H9 (cell line): ENCODE measurements around the gene ARHGAP24. TPM values are rescaled to one million over a fixed set of nuclear protein-coding genes. Genes with fewer than 3 reads are reported as not detected.

Experiments
- DNase-seq: peaks from one replicate; pipeline ENCODE4 v3.0.0-alpha.2; 2017
- H2AFZ ChIP-seq: one replicate; pipeline ENCODE4 v1.6.1; 2013; ENCODE audit warnings: mild to moderate bottlenecking, low read length, control low read depth, moderate library complexity
- H2AK5ac ChIP-seq: 2 replicates; pipeline ENCODE4 v1.6.1; 2013; ENCODE audit warnings: low read length, control low read depth, mixed read lengths; ENCODE audit not compliant: insufficient read length
- H2BK120ac ChIP-seq: one replicate; pipeline ENCODE4 v1.6.1; 2013; ENCODE audit warnings: low read depth, mild to moderate bottlenecking, low read length, control low read depth, inconsistent platforms; ENCODE audit not compliant: poor library complexity, severe bottlenecking
- H2BK12ac ChIP-seq: 2 replicates; pipeline ENCODE4 v1.6.1; 2013; ENCODE audit warnings: low read length, control low read depth, mixed read lengths, low read depth; ENCODE audit not compliant: insufficient read length
- H2BK15ac ChIP-seq: 2 replicates; pipeline ENCODE4 v1.6.1; 2013; ENCODE audit warnings: low read depth, low read length, control low read depth
- H2BK20ac ChIP-seq: one replicate; pipeline ENCODE4 v1.6.1; 2013; ENCODE audit warnings: low read depth, mild to moderate bottlenecking, low read length, control low read depth, inconsistent platforms; ENCODE audit not compliant: poor library complexity, severe bottlenecking
- H2BK5ac ChIP-seq: 2 replicates; pipeline ENCODE4 v1.6.1; 2013; ENCODE audit warnings: low read length, control low read depth, mixed read lengths; ENCODE audit not compliant: insufficient read length
- H3K14ac ChIP-seq: 2 replicates; pipeline ENCODE4 v1.6.1; 2013; ENCODE audit warnings: low read length, control low read depth; ENCODE audit not compliant: insufficient read depth
- H3K18ac ChIP-seq: 2 replicates; pipeline ENCODE4 v1.6.1; 2013; ENCODE audit warnings: low read depth, mild to moderate bottlenecking, mixed read lengths, low read length, control low read depth; ENCODE audit not compliant: insufficient read length
- H3K23ac ChIP-seq: 2 replicates; pipeline ENCODE4 v1.6.1; 2013; ENCODE audit warnings: low read length, control low read depth, mixed read lengths, low read depth; ENCODE audit not compliant: insufficient read length
- H3K23me2 ChIP-seq: 2 replicates; pipeline ENCODE4 v1.6.1; 2013; ENCODE audit warnings: low read depth, mild to moderate bottlenecking, mixed read lengths, low read length, control low read depth; ENCODE audit not compliant: insufficient read length, poor library complexity, severe bottlenecking
- H3K27ac ChIP-seq: 2 replicates; pipeline ENCODE4 v1.5.1; 2013; ENCODE audit warnings: low read length, control low read depth, mixed read lengths, low read depth; ENCODE audit not compliant: insufficient read length
- H3K27me3 ChIP-seq: 2 replicates; pipeline ENCODE4 v1.6.1; 2013; ENCODE audit warnings: low read length, control low read depth, inconsistent platforms; ENCODE audit not compliant: insufficient read depth
- H3K4ac ChIP-seq: 2 replicates; pipeline ENCODE4 v1.6.1; 2013; ENCODE audit warnings: low read depth, mild to moderate bottlenecking, control low read depth, inconsistent platforms, low read length, moderate library complexity
- H3K4me1 ChIP-seq: 2 replicates; pipeline ENCODE4 v1.6.1; 2013; ENCODE audit warnings: low read length, control low read depth, inconsistent platforms; ENCODE audit not compliant: insufficient read depth
- H3K4me2 ChIP-seq: 2 replicates; pipeline ENCODE4 v1.6.1; 2013; ENCODE audit warnings: low read length, control low read depth, mixed read lengths; ENCODE audit not compliant: insufficient read length, insufficient read depth
- H3K56ac ChIP-seq: 2 replicates; pipeline ENCODE4 v1.6.1; 2013; ENCODE audit warnings: low read depth, mild to moderate bottlenecking, mixed read lengths, low read length, control low read depth; ENCODE audit not compliant: insufficient read length
- H3K79me1 ChIP-seq: 2 replicates; pipeline ENCODE4 v1.6.1; 2013; ENCODE audit warnings: low read depth, mild to moderate bottlenecking, moderate library complexity, low read length, control low read depth, inconsistent platforms; ENCODE audit not compliant: insufficient read depth, poor library complexity, severe bottlenecking
- H3K79me2 ChIP-seq: 2 replicates; pipeline ENCODE4 v1.6.1; 2013; ENCODE audit warnings: low read length, control low read depth, inconsistent platforms; ENCODE audit not compliant: insufficient read depth
- H3K9ac ChIP-seq: 2 replicates; pipeline ENCODE4 v1.6.1; 2013; ENCODE audit warnings: low read length, control low read depth, mixed read lengths; ENCODE audit not compliant: insufficient read length; ENCODE audit errors: extremely low read depth
- H3K9me3 ChIP-seq: one replicate; pipeline ENCODE4 v1.6.1; 2013; ENCODE audit warnings: low read depth, low read length, inconsistent platforms; ENCODE audit not compliant: control insufficient read depth
- H3T11ph ChIP-seq: one replicate; pipeline ENCODE4 v1.6.1; 2013; ENCODE audit warnings: mild to moderate bottlenecking, low read length, control low read depth, inconsistent platforms
- H4K20me1 ChIP-seq: one replicate; pipeline ENCODE4 v1.6.1; 2013; ENCODE audit not compliant: control insufficient read depth, insufficient read length, insufficient read depth
- H4K5ac ChIP-seq: 2 replicates; pipeline ENCODE4 v1.6.1; 2013; ENCODE audit warnings: low read depth, mild to moderate bottlenecking, mixed read lengths, low read length, control low read depth; ENCODE audit not compliant: insufficient read length
- H4K8ac ChIP-seq: replicated peaks from 2 replicates; pipeline ENCODE4 v1.6.1; 2013; ENCODE audit warnings: low read length, control low read depth, mixed read lengths, low read depth; ENCODE audit not compliant: insufficient read length
- H4K91ac ChIP-seq: 2 replicates; pipeline ENCODE4 v1.6.1; 2013; ENCODE audit warnings: low read depth, mild to moderate bottlenecking, moderate library complexity, mixed read lengths, low read length, control low read depth; ENCODE audit not compliant: insufficient read length
- H3K27ac Mint-ChIP-seq, 3 experiments: 2 replicates in 2 of 3; 3 replicates in 1 of 3; pipeline ENCODE4 v1.8.0; 2020 to 2021; ENCODE audit warnings: mixed read lengths in 3 of 3, mild to moderate bottlenecking in 1 of 3, moderate library complexity in 1 of 3
- H3K27me3 Mint-ChIP-seq: 2 replicates; pipeline ENCODE4 v1.8.0; 2021; ENCODE audit warnings: low read depth, mild to moderate bottlenecking, moderate library complexity, mixed read lengths
- H3K36me3 Mint-ChIP-seq, 3 experiments: 2 replicates in 2 of 3; 3 replicates in 1 of 3; pipeline ENCODE4 v1.8.0; 2020 to 2021; ENCODE audit warnings: low read depth in 3 of 3, mixed read lengths in 3 of 3; ENCODE audit not compliant: insufficient read depth in 1 of 3
- H3K4me1 Mint-ChIP-seq, 2 experiments: 2 replicates each; pipeline ENCODE4 v1.8.0; 2020; ENCODE audit warnings: mixed read lengths in 2 of 2
- H3K4me3 Mint-ChIP-seq, 2 experiments: 2 replicates in 1 of 2; 3 replicates in 1 of 2; pipeline ENCODE4 v1.8.0; 2020 to 2021; ENCODE audit warnings: mild to moderate bottlenecking in 2 of 2, mixed read lengths in 2 of 2, moderate library complexity in 1 of 2
- H3K9me3 Mint-ChIP-seq, 2 experiments: 2 replicates in 1 of 2; 3 replicates in 1 of 2; pipeline ENCODE4 v1.8.0; 2020; ENCODE audit warnings: mild to moderate bottlenecking in 2 of 2, mixed read lengths in 2 of 2, moderate library complexity in 1 of 2
- total RNA-seq: library from RNA; stranded (reverse); gene quantifications from 2 replicates; pipeline ENCODE4 v1.2.1, GENCODE V29; 2021
- TF ChIP-seq, protein P1 (sequence below): fragments of 200-600 bp; sonication (generic); conservative IDR thresholded peaks from 3 replicates; pipeline ENCODE4 v1.8.0; 2021; ENCODE audit warnings: antibody characterized with exemption, mild to moderate bottlenecking

The ARHGAP24 gene
- total RNA-seq, 1 experiment from 2014 or later = 0.37 TPM

DNA sequence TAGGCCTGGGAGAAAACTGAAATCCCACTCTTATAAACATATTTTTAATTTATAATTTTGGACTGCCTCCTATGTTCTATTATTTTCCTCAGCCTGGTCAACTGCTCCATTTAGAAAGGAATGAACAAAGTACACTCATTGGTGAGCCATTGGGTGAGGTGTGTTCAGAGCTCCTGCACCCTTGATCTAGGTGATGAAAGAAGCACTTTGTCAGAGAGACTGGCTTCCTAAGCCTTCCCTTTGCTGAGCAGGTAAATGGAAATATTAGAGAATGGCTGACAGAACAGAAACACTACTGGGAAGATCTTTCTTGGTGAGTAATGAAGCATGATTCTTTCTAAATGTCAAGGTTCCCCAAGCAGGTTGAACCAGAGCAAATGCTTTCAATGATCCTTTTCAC, 19.0 kb upstream of the ARHGAP24 start:
- Histone ChIP-seq H3K4me1 (no peaks in the 10 kb centered on the region), H2BK120ac (no peak overlapping the region), H3K79me1 (no peaks in the 10 kb centered on the region), H4K8ac (no peak overlapping the region), H3K9me3 (no peaks in the 10 kb centered on the region), H2BK5ac (no peak overlapping the region), H3K56ac (no peak overlapping the region), H3K4me2 (no peak overlapping the region), H3K27me3 (no peaks in the 10 kb centered on the region), H3K9ac (no peak overlapping the region), H3K23me2 (no peaks in the 10 kb centered on the region), H3K14ac (no peak overlapping the region), H4K91ac (no peak overlapping the region), H3K18ac (no peak overlapping the region), H2AK5ac (no peak overlapping the region), H4K20me1 (no peaks in the 10 kb centered on the region), H3K4ac (no peak overlapping the region), H4K5ac (no peak overlapping the region), H3K27ac (no peak overlapping the region), H2BK15ac (no peak overlapping the region), H2BK20ac (no peak overlapping the region), H3T11ph (no peak overlapping the region), H3K23ac (no peak overlapping the region), H3K79me2 (no peaks in the 10 kb centered on the region), H2AFZ (no peak overlapping the region), H2BK12ac (no peak overlapping the region)
- peaks cover 2% of the 10 kb centered on the region; the same call in 1 of the 2 replicates for H3K27me3 Mint-ChIP-seq
- no peak overlapping the region for H3K4me3 Mint-ChIP-seq
- DNase-seq = no peak
- H3K4me1 Mint-ChIP-seq = peaks cover 3 to 10% of the 10 kb centered on the region in 2 experiments; a peak in 1 of 4 replicates
- no peak overlapping the region for H3K27ac Mint-ChIP-seq
- H3K9me3 Mint-ChIP-seq = peaks cover 2 to 5% of the 10 kb centered on the region in 2 experiments; a peak in 2 of 5 replicates
- TF ChIP-seq, protein P1, sequence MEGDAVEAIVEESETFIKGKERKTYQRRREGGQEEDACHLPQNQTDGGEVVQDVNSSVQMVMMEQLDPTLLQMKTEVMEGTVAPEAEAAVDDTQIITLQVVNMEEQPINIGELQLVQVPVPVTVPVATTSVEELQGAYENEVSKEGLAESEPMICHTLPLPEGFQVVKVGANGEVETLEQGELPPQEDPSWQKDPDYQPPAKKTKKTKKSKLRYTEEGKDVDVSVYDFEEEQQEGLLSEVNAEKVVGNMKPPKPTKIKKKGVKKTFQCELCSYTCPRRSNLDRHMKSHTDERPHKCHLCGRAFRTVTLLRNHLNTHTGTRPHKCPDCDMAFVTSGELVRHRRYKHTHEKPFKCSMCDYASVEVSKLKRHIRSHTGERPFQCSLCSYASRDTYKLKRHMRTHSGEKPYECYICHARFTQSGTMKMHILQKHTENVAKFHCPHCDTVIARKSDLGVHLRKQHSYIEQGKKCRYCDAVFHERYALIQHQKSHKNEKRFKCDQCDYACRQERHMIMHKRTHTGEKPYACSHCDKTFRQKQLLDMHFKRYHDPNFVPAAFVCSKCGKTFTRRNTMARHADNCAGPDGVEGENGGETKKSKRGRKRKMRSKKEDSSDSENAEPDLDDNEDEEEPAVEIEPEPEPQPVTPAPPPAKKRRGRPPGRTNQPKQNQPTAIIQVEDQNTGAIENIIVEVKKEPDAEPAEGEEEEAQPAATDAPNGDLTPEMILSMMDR = no peak
- H3K36me3 Mint-ChIP-seq = no peaks in the 10 kb centered on the region
